ENCODE measurements around the gene LBP. TPM values are rescaled to one million over a fixed set of nuclear protein-coding genes. Genes with fewer than 3 reads are reported as not detected.

LBP gene
- total RNA-seq, 1 donor from 2014 or later = not detected

DNA sequence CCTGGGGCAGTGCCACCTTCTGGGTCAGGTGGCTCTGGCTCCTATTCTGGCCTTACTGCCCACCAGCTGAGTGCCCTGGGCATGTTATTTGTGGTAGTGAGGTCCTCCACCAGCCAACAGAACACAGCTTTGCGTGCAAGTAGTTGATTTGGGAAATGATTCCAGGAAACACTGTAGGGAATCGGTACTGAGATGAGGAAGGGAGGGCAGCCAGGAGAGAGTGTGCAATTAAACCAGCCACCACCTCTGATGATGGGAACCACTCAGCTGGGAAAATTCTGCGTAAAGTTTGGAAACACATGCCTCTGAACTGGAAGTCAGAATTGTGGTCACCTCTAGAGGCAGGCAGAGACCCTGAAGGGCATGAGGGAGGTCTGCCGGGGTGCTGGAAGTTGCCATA lies 459 bp downstream of the LBP start:
- peaks cover 3% of the 10 kb centered on the region for H3K27me3 Mint-ChIP-seq
- no peak overlapping the region for H3K27ac Mint-ChIP-seq
- peaks cover 5% of the 10 kb centered on the region for H3K4me1 Mint-ChIP-seq (ENCODE audit: low read depth)
- no peaks in the 10 kb centered on the region for H3K9me3 Mint-ChIP-seq (ENCODE audit: low read depth)
- no peaks in the 10 kb centered on the region for H3K36me3 Mint-ChIP-seq (ENCODE audit: insufficient read depth)
- DNase-seq (ENCODE audit: low spot score, unreplicated experiment) = no peak
- no peak overlapping the region for H3K4me3 Mint-ChIP-seq (ENCODE audit: low read depth)
- TF ChIP-seq, protein P1, sequence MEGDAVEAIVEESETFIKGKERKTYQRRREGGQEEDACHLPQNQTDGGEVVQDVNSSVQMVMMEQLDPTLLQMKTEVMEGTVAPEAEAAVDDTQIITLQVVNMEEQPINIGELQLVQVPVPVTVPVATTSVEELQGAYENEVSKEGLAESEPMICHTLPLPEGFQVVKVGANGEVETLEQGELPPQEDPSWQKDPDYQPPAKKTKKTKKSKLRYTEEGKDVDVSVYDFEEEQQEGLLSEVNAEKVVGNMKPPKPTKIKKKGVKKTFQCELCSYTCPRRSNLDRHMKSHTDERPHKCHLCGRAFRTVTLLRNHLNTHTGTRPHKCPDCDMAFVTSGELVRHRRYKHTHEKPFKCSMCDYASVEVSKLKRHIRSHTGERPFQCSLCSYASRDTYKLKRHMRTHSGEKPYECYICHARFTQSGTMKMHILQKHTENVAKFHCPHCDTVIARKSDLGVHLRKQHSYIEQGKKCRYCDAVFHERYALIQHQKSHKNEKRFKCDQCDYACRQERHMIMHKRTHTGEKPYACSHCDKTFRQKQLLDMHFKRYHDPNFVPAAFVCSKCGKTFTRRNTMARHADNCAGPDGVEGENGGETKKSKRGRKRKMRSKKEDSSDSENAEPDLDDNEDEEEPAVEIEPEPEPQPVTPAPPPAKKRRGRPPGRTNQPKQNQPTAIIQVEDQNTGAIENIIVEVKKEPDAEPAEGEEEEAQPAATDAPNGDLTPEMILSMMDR (IDR thresholded peaks at IDR 0.05; ENCODE audit: unreplicated experiment) = no peak

DNA sequence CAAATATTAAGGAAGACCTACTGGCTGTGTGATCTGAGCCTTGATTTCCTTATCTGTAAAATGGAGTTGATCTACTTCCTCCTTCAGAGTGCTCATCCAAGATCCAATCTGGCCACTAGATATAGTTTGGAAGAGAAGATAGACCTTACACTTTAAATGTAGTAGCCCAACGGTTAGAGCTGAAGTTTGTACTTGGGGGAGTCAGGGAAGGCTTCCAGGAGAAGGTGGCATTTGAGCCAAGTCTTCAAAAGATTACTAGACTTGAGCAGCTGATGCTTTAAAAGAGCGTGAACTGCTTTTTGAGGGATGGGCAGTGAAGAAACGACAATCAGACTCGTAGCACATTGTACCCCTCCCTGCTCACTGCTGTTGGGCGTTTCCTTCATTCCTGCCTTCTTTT lies 3.6 kb downstream of the LBP start:
- no peak overlapping the region for H3K27ac Mint-ChIP-seq
- DNase-seq (ENCODE audit: low spot score, unreplicated experiment) = no peak
- H3K4me1 Mint-ChIP-seq (ENCODE audit: low read depth) = peaks cover 1% of the 10 kb centered on the region
- no peak overlapping the region for H3K4me3 Mint-ChIP-seq (ENCODE audit: low read depth)
- no peaks in the 10 kb centered on the region for H3K9me3 Mint-ChIP-seq (ENCODE audit: low read depth)
- TF ChIP-seq, protein P1 (IDR thresholded peaks at IDR 0.05; ENCODE audit: unreplicated experiment) = no peak
- no peaks in the 10 kb centered on the region for H3K27me3 Mint-ChIP-seq
- H3K36me3 Mint-ChIP-seq (ENCODE audit: insufficient read depth) = no peaks in the 10 kb centered on the region

DNA sequence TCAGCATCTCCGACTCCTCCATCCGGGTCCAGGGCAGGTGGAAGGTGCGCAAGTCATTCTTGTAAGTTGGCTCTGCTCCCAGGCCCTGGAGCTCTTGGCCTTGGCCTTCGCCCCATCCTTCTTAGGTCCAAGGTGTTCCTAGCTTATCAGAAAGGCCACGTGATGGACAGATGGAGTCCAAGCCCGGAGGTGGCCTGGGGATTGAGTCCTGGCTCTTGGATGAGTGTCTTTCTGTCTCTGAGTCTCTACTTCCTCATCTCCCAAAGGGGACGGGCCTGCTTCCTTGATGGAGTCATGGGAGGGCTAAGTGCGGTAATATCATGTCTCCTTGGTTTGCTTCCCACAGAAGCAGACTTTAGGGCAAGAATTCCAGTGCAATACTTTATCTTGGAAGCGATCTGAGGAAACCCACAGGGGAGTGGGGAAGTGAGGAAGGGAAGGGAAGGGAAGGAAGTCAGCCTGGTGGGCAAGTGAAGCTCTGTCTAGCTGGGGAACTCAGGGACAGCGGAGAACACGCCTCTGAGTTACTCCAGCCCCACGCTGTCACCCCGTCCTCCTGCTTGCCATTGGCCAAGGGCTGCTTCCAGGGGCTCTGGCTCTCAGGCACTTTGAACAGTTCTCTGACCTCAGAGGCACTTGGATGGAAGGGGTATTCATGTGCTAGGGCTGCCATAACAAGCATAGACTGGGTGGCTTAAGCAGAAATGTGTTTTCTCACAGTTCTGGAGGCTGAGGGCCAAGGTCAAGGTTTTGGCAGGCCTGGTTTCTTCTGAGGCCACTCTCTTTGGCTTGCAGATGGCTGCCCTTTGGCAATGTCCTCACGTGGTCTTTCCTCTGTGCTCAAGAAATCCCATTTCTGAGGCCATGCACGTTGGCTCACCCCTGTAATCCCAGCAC lies 4.8 kb downstream of the LBP start:
- H3K27ac Mint-ChIP-seq = peak overlapping the region; percentile 47
- TF ChIP-seq, protein P1 (IDR thresholded peaks at IDR 0.05; ENCODE audit: unreplicated experiment) = no peak
- H3K4me1 Mint-ChIP-seq (ENCODE audit: low read depth) = peaks cover 1% of the 10 kb centered on the region
- no peaks in the 10 kb centered on the region for H3K9me3 Mint-ChIP-seq (ENCODE audit: low read depth)
- DNase-seq (ENCODE audit: low spot score, unreplicated experiment) = no peak
- no peaks in the 10 kb centered on the region for H3K27me3 Mint-ChIP-seq
- no peaks in the 10 kb centered on the region for H3K36me3 Mint-ChIP-seq (ENCODE audit: insufficient read depth)
- H3K4me3 Mint-ChIP-seq (ENCODE audit: low read depth) = no peak overlapping the region

DNA sequence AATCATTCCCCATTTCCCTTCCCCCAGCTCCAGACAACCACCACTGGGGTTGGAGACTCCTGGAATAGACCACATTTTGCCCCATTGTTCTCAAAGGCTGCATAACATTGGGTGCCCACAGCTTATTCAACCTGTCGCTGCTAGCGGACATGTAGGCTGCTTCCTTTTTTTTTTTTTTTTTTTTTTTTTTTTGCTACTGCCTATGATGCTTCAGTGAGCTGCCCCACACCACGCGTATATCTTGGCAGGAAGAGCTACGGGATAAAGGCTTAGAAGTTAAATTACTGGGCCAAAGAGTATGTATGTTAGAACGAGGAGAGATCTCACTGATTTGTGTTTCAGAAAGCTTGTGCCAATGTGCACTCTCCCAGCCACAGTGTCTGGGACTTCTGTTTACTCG lies 7.0 kb downstream of the LBP start:
- no peak overlapping the region for H3K27ac Mint-ChIP-seq
- no peaks in the 10 kb centered on the region for H3K9me3 Mint-ChIP-seq (ENCODE audit: low read depth)
- TF ChIP-seq, protein P1 (IDR thresholded peaks at IDR 0.05; ENCODE audit: unreplicated experiment) = no peak
- no peak overlapping the region for H3K4me3 Mint-ChIP-seq (ENCODE audit: low read depth)
- no peaks in the 10 kb centered on the region for H3K27me3 Mint-ChIP-seq
- no peaks in the 10 kb centered on the region for H3K4me1 Mint-ChIP-seq (ENCODE audit: low read depth)
- H3K36me3 Mint-ChIP-seq (ENCODE audit: insufficient read depth) = no peaks in the 10 kb centered on the region
- DNase-seq (ENCODE audit: low spot score, unreplicated experiment) = no peak

DNA sequence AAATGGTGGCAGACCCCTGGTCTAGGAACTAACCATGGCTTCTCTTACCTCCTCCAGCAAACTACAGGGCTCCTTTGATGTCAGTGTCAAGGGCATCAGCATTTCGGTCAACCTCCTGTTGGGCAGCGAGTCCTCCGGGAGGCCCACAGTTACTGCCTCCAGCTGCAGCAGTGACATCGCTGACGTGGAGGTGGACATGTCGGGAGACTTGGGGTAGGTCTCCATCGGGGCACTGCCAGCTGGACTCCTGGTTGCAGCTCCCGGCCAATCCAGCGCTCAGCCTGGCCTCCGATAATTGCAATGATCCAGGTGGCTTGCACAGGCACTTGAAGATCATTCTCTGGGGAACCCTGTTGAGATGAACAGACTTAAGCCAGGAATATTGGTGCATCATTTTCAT lies 7.9 kb downstream of the LBP start:
- Mint-ChIP-seq H3K4me1 (ENCODE audit: low read depth) (no peaks in the 10 kb centered on the region), H3K27ac (no peak overlapping the region), H3K36me3 (ENCODE audit: insufficient read depth) (no peaks in the 10 kb centered on the region), H3K27me3 (no peaks in the 10 kb centered on the region), H3K4me3 (ENCODE audit: low read depth) (no peak overlapping the region), H3K9me3 (ENCODE audit: low read depth) (no peaks in the 10 kb centered on the region)
- TF ChIP-seq, protein P1 (IDR thresholded peaks at IDR 0.05; ENCODE audit: unreplicated experiment) = no peak
- no peak for DNase-seq (ENCODE audit: low spot score, unreplicated experiment)
